SK-N-SH treated with all-trans-retinoic acid at 6 μM for 48 hours (cell line): ENCODE data around the gene TMEM62.

Experiments used
- ATAC-seq: fragments of 200-7000 bp; cut with Tn5 transposase; 3 replicates; pipeline ENCODE4 v1.9.1; 2020; ENCODE audit warnings: mild to moderate bottlenecking, moderate library complexity
- ARNTL ChIP-seq: fragments of 450-650 bp; formaldehyde crosslinking; IDR thresholded peaks from 2 replicates; pipeline ENCODE4 v1.5.0; 2020; ENCODE audit warnings: low read depth, mild to moderate bottlenecking, moderate library complexity, borderline replicate concordance
- BACH2 ChIP-seq: fragments of 250-450 bp; sonication (Bioruptor Pico); IDR thresholded peaks from 2 replicates; pipeline ENCODE4 v1.9.0; 2021; ENCODE audit warnings: mild to moderate bottlenecking, borderline replicate concordance
- CSDC2 ChIP-seq: fragments of 250-450 bp; sonication (Bioruptor Pico); IDR thresholded peaks from 2 replicates; pipeline ENCODE4 v1.5.0; 2020; ENCODE audit warnings: mild to moderate bottlenecking, moderate library complexity
- ESRRG ChIP-seq: fragments of 250-450 bp; sonication (Bioruptor Pico); IDR thresholded peaks from 2 replicates; pipeline ENCODE4 v1.6.1; 2021; ENCODE audit warnings: mild to moderate bottlenecking
- ISL1 ChIP-seq: fragments of 250-450 bp; sonication (Bioruptor Pico); IDR thresholded peaks from 2 replicates; pipeline ENCODE4 v2.1.2; 2022; ENCODE audit warnings: mild to moderate bottlenecking, moderate library complexity
- OSR1 ChIP-seq: fragments of 250-450 bp; sonication (Bioruptor Pico); IDR thresholded peaks from 2 replicates; pipeline ENCODE4 v1.8.0; 2022; ENCODE audit warnings: moderate library complexity, mild to moderate bottlenecking, inconsistent platforms
- PPARA ChIP-seq: fragments of 250-450 bp; sonication (Bioruptor Pico); IDR thresholded peaks from 2 replicates; pipeline ENCODE4 v1.5.0; 2020; ENCODE audit warnings: mild to moderate bottlenecking, borderline replicate concordance
- RARB ChIP-seq: fragments of 250-450 bp; sonication (Bioruptor Pico); IDR thresholded peaks from 2 replicates; pipeline ENCODE4 v1.8.0; 2021; ENCODE audit warnings: mild to moderate bottlenecking, moderate library complexity
- SNAI2 ChIP-seq: fragments of 250-450 bp; sonication (Bioruptor Pico); IDR thresholded peaks from 2 replicates; pipeline ENCODE4 v1.5.0; 2020; ENCODE audit warnings: mild to moderate bottlenecking, moderate library complexity
- TCF4 ChIP-seq: fragments of 250-450 bp; sonication (Bioruptor Pico); IDR thresholded peaks from 2 replicates; pipeline ENCODE4 v1.8.0; 2021; ENCODE audit warnings: mild to moderate bottlenecking, moderate library complexity, borderline replicate concordance
- TOX ChIP-seq: fragments of 250-450 bp; sonication (Bioruptor Pico); IDR thresholded peaks from 2 replicates; pipeline ENCODE4 v1.8.0; 2021; ENCODE audit warnings: mild to moderate bottlenecking, moderate library complexity, borderline replicate concordance
- ZC3H10 ChIP-seq: fragments of 250-450 bp; sonication (Bioruptor Pico); IDR thresholded peaks from 2 replicates; pipeline ENCODE4 v1.5.1; 2021; ENCODE audit warnings: mild to moderate bottlenecking, moderate library complexity
- ZFP3 ChIP-seq: fragments of 250-450 bp; sonication (Bioruptor Pico); IDR thresholded peaks from 2 replicates; pipeline ENCODE4 v1.5.0; 2020; ENCODE audit warnings: mild to moderate bottlenecking, moderate library complexity
- ZFP30 ChIP-seq: fragments of 450-650 bp; formaldehyde crosslinking; IDR thresholded peaks from 2 replicates; pipeline ENCODE4 v1.5.0; 2022; ENCODE audit warnings: mild to moderate bottlenecking, moderate library complexity
- ZNF565 ChIP-seq: fragments of 450-650 bp; formaldehyde crosslinking; conservative IDR thresholded peaks from 2 replicates; pipeline ENCODE4 v1.5.0; 2020; ENCODE audit warnings: low read depth, mild to moderate bottlenecking, moderate library complexity
- ZNF70 ChIP-seq: fragments of 450-650 bp; formaldehyde crosslinking; IDR thresholded peaks from 2 replicates; pipeline ENCODE4 v1.5.0; 2020; ENCODE audit warnings: mild to moderate bottlenecking, moderate library complexity
- ZNF8 ChIP-seq: fragments of 450-650 bp; formaldehyde crosslinking; IDR thresholded peaks from 2 replicates; pipeline ENCODE4 v1.5.0; 2020; ENCODE audit warnings: mild to moderate bottlenecking, moderate library complexity
- TF ChIP-seq, protein P1 (sequence below): fragments of 250-450 bp; sonication (Bioruptor Pico); IDR thresholded peaks from 2 replicates; pipeline ENCODE4 v1.5.1; 2021; ENCODE audit warnings: mild to moderate bottlenecking, moderate library complexity
- TF ChIP-seq, protein P2 (sequence below): fragments of 250-450 bp; sonication (Bioruptor Pico); IDR thresholded peaks from 2 replicates; pipeline ENCODE4 v1.8.0; 2020; ENCODE audit warnings: mild to moderate bottlenecking, moderate library complexity, borderline replicate concordance
- TF ChIP-seq, protein P3 (sequence below): fragments of 250-450 bp; sonication (Bioruptor Pico); IDR thresholded peaks from 2 replicates; pipeline ENCODE4 v1.8.0; 2021; ENCODE audit warnings: low read depth, mild to moderate bottlenecking, moderate library complexity, borderline replicate concordance
- TF ChIP-seq, protein P4 (sequence below): fragments of 250-450 bp; sonication (Bioruptor Pico); IDR thresholded peaks from 2 replicates; pipeline ENCODE4 v1.5.0; 2020; ENCODE audit warnings: mild to moderate bottlenecking, moderate library complexity
- TF ChIP-seq, protein P5 (sequence below): fragments of 250-450 bp; sonication (Bioruptor Pico); IDR thresholded peaks from 2 replicates; pipeline ENCODE4 v1.5.1; 2020; ENCODE audit warnings: low read depth, mild to moderate bottlenecking, moderate library complexity

Gene TMEM62

DNA sequence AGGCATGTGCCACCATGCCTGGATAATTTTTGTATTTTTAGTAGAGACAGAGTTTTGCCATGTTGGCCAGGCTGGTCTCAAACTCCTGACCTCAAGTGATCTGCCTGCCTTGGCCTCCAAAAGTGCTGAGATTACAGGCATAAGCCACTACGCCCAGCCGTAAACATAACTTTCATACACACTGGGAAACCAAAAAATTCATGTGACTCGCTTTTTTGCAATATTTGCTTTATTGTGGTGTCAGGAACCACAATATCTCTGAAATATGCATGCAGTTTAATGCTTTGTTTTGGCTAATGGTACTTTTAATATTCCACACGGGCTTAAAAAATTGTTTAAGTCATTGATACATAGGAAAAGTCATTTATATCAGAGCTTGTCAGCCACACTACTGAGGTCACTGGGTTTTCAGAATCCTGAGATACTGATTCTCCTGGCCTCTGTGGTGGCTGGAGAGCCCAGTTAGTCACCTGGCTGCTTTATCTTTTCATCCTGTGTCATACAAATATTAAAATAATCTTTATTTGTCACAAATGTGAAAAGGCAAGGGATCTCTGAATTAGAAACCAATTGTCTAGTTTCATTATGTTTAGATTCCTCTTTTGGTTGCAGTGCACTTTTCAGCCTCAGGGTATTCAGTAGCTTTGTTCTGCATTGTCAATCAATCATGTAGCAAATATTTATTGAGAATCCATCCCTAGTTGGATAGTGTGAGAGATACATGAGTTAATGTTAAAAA lies 10.0 kb downstream of the TMEM62 start:
- TF ChIP-seq ISL1 (no peak), ZFP3 (CRISPR knock-in tag) (no peak), ZC3H10 (CRISPR knock-in tag) (no peak), ZNF8 (no peak), CSDC2 (CRISPR knock-in tag) (no peak), BACH2 (CRISPR knock-in tag) (no peak)
- TF ChIP-seq, protein P1, sequence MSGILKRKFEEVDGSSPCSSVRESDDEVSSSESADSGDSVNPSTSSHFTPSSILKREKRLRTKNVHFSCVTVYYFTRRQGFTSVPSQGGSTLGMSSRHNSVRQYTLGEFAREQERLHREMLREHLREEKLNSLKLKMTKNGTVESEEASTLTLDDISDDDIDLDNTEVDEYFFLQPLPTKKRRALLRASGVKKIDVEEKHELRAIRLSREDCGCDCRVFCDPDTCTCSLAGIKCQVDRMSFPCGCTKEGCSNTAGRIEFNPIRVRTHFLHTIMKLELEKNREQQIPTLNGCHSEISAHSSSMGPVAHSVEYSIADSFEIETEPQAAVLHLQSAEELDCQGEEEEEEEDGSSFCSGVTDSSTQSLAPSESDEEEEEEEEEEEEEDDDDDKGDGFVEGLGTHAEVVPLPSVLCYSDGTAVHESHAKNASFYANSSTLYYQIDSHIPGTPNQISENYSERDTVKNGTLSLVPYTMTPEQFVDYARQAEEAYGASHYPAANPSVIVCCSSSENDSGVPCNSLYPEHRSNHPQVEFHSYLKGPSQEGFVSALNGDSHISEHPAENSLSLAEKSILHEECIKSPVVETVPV (CRISPR knock-in tag), result no peak
- TF ChIP-seq, protein P2, sequence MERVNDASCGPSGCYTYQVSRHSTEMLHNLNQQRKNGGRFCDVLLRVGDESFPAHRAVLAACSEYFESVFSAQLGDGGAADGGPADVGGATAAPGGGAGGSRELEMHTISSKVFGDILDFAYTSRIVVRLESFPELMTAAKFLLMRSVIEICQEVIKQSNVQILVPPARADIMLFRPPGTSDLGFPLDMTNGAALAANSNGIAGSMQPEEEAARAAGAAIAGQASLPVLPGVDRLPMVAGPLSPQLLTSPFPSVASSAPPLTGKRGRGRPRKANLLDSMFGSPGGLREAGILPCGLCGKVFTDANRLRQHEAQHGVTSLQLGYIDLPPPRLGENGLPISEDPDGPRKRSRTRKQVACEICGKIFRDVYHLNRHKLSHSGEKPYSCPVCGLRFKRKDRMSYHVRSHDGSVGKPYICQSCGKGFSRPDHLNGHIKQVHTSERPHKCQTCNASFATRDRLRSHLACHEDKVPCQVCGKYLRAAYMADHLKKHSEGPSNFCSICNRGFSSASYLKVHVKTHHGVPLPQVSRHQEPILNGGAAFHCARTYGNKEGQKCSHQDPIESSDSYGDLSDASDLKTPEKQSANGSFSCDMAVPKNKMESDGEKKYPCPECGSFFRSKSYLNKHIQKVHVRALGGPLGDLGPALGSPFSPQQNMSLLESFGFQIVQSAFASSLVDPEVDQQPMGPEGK, result no peak
- ATAC-seq, result no peak

DNA sequence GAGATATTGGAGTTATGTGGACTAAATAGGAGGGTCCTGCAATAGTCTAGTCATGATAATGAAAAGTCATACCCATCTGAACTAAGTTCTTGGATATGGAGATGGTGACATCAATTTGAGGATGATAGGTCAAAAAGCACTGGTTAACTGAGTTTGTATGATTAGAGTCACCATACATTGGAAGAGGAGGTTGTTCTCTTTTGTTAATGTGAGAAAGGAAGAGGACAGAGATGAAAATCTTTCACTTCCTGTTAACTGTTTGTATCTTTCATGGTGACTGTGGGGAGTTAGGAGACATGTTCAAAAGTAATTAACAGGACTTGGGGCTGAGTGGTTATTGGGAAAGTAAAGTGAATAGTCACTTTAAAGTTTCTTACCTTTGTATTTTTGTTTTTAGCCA lies 11.1 kb downstream of the TMEM62 start:
- ATAC-seq, result no peak
- TF ChIP-seq TCF4 (no peak), PPARA (CRISPR knock-in tag) (no peak), ZNF70 (CRISPR knock-in tag) (no peak), ZFP3 (CRISPR knock-in tag) (no peak), ISL1 (no peak), ARNTL (no peak), BACH2 (CRISPR knock-in tag) (no peak), CSDC2 (CRISPR knock-in tag) (no peak), ZNF8 (no peak), RARB (CRISPR knock-in tag) (no peak), SNAI2 (no peak), ZNF565 (CRISPR knock-in tag) (no peak), OSR1 (no peak), TOX (CRISPR knock-in tag) (no peak), ZC3H10 (CRISPR knock-in tag) (no peak), ZFP30 (CRISPR knock-in tag) (no peak)
- TF ChIP-seq, protein P3, sequence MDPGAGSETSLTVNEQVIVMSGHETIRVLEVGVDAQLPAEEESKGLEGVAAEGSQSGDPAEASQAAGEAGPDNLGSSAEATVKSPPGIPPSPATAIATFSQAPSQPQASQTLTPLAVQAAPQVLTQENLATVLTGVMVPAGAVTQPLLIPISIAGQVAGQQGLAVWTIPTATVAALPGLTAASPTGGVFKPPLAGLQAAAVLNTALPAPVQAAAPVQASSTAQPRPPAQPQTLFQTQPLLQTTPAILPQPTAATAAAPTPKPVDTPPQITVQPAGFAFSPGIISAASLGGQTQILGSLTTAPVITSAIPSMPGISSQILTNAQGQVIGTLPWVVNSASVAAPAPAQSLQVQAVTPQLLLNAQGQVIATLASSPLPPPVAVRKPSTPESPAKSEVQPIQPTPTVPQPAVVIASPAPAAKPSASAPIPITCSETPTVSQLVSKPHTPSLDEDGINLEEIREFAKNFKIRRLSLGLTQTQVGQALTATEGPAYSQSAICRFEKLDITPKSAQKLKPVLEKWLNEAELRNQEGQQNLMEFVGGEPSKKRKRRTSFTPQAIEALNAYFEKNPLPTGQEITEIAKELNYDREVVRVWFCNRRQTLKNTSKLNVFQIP (CRISPR knock-in tag), result no peak
- TF ChIP-seq, protein P4, sequence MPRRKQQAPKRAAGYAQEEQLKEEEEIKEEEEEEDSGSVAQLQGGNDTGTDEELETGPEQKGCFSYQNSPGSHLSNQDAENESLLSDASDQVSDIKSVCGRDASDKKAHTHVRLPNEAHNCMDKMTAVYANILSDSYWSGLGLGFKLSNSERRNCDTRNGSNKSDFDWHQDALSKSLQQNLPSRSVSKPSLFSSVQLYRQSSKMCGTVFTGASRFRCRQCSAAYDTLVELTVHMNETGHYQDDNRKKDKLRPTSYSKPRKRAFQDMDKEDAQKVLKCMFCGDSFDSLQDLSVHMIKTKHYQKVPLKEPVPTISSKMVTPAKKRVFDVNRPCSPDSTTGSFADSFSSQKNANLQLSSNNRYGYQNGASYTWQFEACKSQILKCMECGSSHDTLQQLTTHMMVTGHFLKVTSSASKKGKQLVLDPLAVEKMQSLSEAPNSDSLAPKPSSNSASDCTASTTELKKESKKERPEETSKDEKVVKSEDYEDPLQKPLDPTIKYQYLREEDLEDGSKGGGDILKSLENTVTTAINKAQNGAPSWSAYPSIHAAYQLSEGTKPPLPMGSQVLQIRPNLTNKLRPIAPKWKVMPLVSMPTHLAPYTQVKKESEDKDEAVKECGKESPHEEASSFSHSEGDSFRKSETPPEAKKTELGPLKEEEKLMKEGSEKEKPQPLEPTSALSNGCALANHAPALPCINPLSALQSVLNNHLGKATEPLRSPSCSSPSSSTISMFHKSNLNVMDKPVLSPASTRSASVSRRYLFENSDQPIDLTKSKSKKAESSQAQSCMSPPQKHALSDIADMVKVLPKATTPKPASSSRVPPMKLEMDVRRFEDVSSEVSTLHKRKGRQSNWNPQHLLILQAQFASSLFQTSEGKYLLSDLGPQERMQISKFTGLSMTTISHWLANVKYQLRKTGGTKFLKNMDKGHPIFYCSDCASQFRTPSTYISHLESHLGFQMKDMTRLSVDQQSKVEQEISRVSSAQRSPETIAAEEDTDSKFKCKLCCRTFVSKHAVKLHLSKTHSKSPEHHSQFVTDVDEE (CRISPR knock-in tag), result no peak
- TF ChIP-seq, protein P1 (CRISPR knock-in tag), result no peak

DNA sequence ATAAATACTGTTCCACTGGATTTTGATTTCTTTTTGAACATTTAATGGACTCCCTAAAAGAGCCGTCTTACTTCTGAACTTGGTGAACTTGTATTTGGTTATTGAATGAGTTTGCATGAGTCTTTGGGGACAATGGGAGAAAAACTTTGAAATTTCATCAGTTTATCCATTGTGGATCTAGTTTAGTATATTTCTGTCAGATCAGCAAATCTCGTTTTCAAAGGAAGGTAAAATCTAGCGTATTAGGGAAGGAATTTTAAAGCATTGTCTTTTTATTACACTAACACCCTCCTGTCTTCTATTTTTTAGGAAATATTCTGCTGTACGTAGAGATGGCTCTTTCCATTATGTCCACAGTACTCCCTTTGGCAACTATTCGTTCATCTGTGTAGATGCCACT lies 12.8 kb downstream of the TMEM62 start:
- no peak for ATAC-seq
- no peak for TF ChIP-seq ISL1
- TF ChIP-seq, protein P2, result no peak
- no peak for TF ChIP-seq ZFP3 (CRISPR knock-in tag)
- TF ChIP-seq PPARA (CRISPR knock-in tag), result no peak
- no peak for TF ChIP-seq SNAI2
- TF ChIP-seq ZC3H10 (CRISPR knock-in tag), result no peak
- TF ChIP-seq ESRRG (CRISPR knock-in tag), result no peak
- no peak for TF ChIP-seq TCF4
- no peak for TF ChIP-seq BACH2 (CRISPR knock-in tag)
- TF ChIP-seq ZFP30 (CRISPR knock-in tag), result no peak
- no peak for TF ChIP-seq RARB (CRISPR knock-in tag)
- TF ChIP-seq, protein P5, sequence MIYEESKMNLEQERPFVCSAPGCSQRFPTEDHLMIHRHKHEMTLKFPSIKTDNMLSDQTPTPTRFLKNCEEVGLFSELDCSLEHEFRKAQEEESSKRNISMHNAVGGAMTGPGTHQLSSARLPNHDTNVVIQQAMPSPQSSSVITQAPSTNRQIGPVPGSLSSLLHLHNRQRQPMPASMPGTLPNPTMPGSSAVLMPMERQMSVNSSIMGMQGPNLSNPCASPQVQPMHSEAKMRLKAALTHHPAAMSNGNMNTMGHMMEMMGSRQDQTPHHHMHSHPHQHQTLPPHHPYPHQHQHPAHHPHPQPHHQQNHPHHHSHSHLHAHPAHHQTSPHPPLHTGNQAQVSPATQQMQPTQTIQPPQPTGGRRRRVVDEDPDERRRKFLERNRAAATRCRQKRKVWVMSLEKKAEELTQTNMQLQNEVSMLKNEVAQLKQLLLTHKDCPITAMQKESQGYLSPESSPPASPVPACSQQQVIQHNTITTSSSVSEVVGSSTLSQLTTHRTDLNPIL (CRISPR knock-in tag), result no peak
